PC-9 (cell line): ENCODE results near the gene MCC. TPM values are rescaled to one million over a fixed set of nuclear protein-coding genes. Genes with fewer than 3 reads are reported as not detected.

ENCODE experiments used
- BruUV-seq: library from RNA; stranded (reverse); fragments of 400-500 nt; replicated peaks from 2 replicates; lab custom pipeline; 2021; lab: Mats Ljungman, UMichigan
- CTCF ChIA-PET: fragments of 300-600 bp; sonication (Branson Sonifier 250); formaldehyde crosslinking; loops from one replicate; lab custom pipeline; 2022; ENCODE audit warnings: antibody characterized with exemption; lab: Charles Lee
- POLR2A ChIA-PET: fragments of 300-600 bp; sonication (Branson Sonifier 250); formaldehyde crosslinking; loops from one replicate; lab custom pipeline; 2022; ENCODE audit warnings: antibody characterized with exemption; ENCODE audit not compliant: unreplicated experiment; lab: Charles Lee
- DNase-seq, 2 experiments: peaks; one replicate each; pipeline versions ENCODE4 v3.0.0 to v3.0.0-alpha.2; 2015 to 2022; ENCODE audit warnings: mixed read lengths in 1 of 2
- H2AFZ ChIP-seq: fragments of 200-600 bp; sonication (generic); 2 replicates; pipeline ENCODE4 v1.8.1; 2017; ENCODE audit warnings: antibody characterized with exemption
- H3F3A ChIP-seq: fragments of 200-600 bp; sonication (generic); 2 replicates; pipeline ENCODE4 v1.8.1; 2017; ENCODE audit warnings: antibody characterized with exemption, mild to moderate bottlenecking, low read depth; ENCODE audit not compliant: insufficient read depth
- H3K27ac ChIP-seq: fragments of 200-600 bp; sonication (generic); 2 replicates; pipeline ENCODE4 v1.6.1; 2016; ENCODE audit warnings: mixed run types
- H3K27me3 ChIP-seq: fragments of 200-600 bp; sonication (generic); 2 replicates; pipeline ENCODE4 v1.6.1; 2016; ENCODE audit warnings: low read depth, mixed run types; ENCODE audit not compliant: insufficient read depth
- H3K36me3 ChIP-seq: fragments of 200-600 bp; sonication (generic); 2 replicates; pipeline ENCODE4 v1.6.1; 2016; ENCODE audit warnings: low read depth, mixed run types
- H3K4me1 ChIP-seq: fragments of 200-600 bp; sonication (generic); replicated peaks from 2 replicates; pipeline ENCODE4 v1.6.1; 2016; ENCODE audit warnings: mixed run types; ENCODE audit not compliant: insufficient read depth
- H3K4me2 ChIP-seq: fragments of 200-600 bp; sonication (generic); 2 replicates; pipeline ENCODE4 v1.6.1; 2017; ENCODE audit warnings: mixed run types
- H3K4me3 ChIP-seq: fragments of 200-600 bp; sonication (generic); 2 replicates; pipeline ENCODE4 v1.6.1; 2016; ENCODE audit warnings: mixed run types
- H3K79me2 ChIP-seq: fragments of 200-600 bp; sonication (generic); 2 replicates; pipeline ENCODE4 v1.6.1; 2017; ENCODE audit warnings: low read depth, mixed run types
- H3K9me2 ChIP-seq: fragments of 200-600 bp; sonication (generic); 2 replicates; pipeline ENCODE4 v1.8.1; 2017; ENCODE audit warnings: mild to moderate bottlenecking; ENCODE audit not compliant: insufficient read depth
- H3K9me3 ChIP-seq: fragments of 200-600 bp; sonication (generic); 2 replicates; pipeline ENCODE4 v1.8.1; 2016; ENCODE audit warnings: low read depth; ENCODE audit not compliant: insufficient read depth
- H4K20me1 ChIP-seq: fragments of 200-600 bp; sonication (generic); 2 replicates; pipeline ENCODE4 v1.8.1; 2017; ENCODE audit not compliant: insufficient read depth
- CTCF ChIP-seq: fragments of 200-600 bp; sonication (generic); conservative IDR thresholded peaks from 2 replicates; pipeline ENCODE4 v1.6.1; 2017; ENCODE audit warnings: mixed run types, antibody characterized with exemption, mild to moderate bottlenecking, moderate library complexity
- EZH2 ChIP-seq: fragments of 200-600 bp; sonication (generic); IDR thresholded peaks from 2 replicates; pipeline ENCODE4 v1.8.0; 2017; ENCODE audit warnings: antibody characterized with exemption, low read depth
- intact Hi-C: fragments of 100-400 bp; cut with micrococcal nuclease; formaldehyde crosslinking; loops from one replicate; pipeline ENCODE4 v1.10.0; 2022; ENCODE audit not compliant: unreplicated experiment
- total RNA-seq: library from RNA; stranded (reverse); gene quantifications from 2 replicates; pipeline ENCODE4 v1.2.3, GENCODE V29; 2021

The MCC gene
- total RNA-seq, 1 experiment from 2014 or later, result 2.5 TPM

DNA sequence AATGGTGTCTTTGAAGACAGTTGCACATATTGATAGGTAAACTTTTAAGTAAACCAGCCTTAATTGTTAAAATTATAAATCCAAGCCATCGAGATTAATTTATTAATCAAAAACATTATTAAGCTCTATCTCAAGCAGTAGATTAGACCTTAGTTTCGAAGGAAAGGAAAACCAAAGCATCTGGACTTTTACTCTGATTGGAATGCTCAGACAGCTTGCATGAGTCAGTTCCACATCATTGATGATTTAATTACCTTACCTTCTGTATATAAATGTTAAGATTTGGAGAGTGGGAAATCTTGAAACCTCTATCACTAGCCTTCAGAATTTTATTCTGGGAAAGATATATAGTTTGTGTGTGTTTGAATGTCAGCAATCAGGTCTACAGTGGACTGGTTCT is 487.8 kb downstream of the MCC start:
- H3K4me3 ChIP-seq, result no peak overlapping the region
- ChIA-PET POLR2A (no interaction called here), CTCF (no interaction called here)
- peaks cover 28% of the 10 kb centered on the region; the same call in 1 of the 2 replicates for H3K36me3 ChIP-seq
- peaks cover 35% of the 10 kb centered on the region for H3K79me2 ChIP-seq
- no peaks in the 10 kb centered on the region for H3K9me3 ChIP-seq
- peaks cover 9% of the 10 kb centered on the region; the same call in 1 of the 2 replicates for H3F3A ChIP-seq
- no peak overlapping the region for H3K4me2 ChIP-seq
- no peaks in the 10 kb centered on the region for H3K27me3 ChIP-seq
- no peak for DNase-seq
- intact Hi-C loops, result no loop called here
- no TSS peak for BruUV-seq
- peaks cover 21% of the 10 kb centered on the region for H4K20me1 ChIP-seq
- TF ChIP-seq CTCF, result no peak
- TF ChIP-seq EZH2, result no peak
- H3K9me2 ChIP-seq, result no peaks in the 10 kb centered on the region
- H3K27ac ChIP-seq, result no peak overlapping the region
- H3K4me1 ChIP-seq, result no peaks in the 10 kb centered on the region
- H2AFZ ChIP-seq, result no peak overlapping the region

GRCh38 chr5:112998296-112998695 is 490.0 kb downstream of the MCC start:
- H3K79me2 ChIP-seq, result peaks cover 31% of the 10 kb centered on the region
- no peaks in the 10 kb centered on the region for H3K9me2 ChIP-seq
- H3F3A ChIP-seq, result peaks cover 21% of the 10 kb centered on the region; the same call in 1 of the 2 replicates
- no peak overlapping the region for H3K4me2 ChIP-seq
- CTCF ChIA-PET, result interaction anchor here (0.6 kb wide), 1 partner anchor 11 kb away, joined by 3 read pairs; no protein-coding TSS in a partner anchor
- no peak overlapping the region for H2AFZ ChIP-seq
- intact Hi-C loops, result no loop called here
- no peaks in the 10 kb centered on the region for H3K9me3 ChIP-seq
- no peaks in the 10 kb centered on the region for H3K27me3 ChIP-seq
- H3K4me1 ChIP-seq, result no peaks in the 10 kb centered on the region
- DNase-seq, result no peak
- no TSS peak for BruUV-seq
- no peak for TF ChIP-seq CTCF
- H3K36me3 ChIP-seq, result peaks cover 20% of the 10 kb centered on the region; the same call in 1 of the 2 replicates
- H4K20me1 ChIP-seq, result peaks cover 21% of the 10 kb centered on the region
- no peak overlapping the region for H3K27ac ChIP-seq
- POLR2A ChIA-PET, result interaction anchor here (0.6 to 0.7 kb wide), 2 partner anchors 487 to 526 kb away, joined by 7 to 8 read pairs; no protein-coding TSS in a partner anchor
- H3K4me3 ChIP-seq, result no peak overlapping the region

DNA sequence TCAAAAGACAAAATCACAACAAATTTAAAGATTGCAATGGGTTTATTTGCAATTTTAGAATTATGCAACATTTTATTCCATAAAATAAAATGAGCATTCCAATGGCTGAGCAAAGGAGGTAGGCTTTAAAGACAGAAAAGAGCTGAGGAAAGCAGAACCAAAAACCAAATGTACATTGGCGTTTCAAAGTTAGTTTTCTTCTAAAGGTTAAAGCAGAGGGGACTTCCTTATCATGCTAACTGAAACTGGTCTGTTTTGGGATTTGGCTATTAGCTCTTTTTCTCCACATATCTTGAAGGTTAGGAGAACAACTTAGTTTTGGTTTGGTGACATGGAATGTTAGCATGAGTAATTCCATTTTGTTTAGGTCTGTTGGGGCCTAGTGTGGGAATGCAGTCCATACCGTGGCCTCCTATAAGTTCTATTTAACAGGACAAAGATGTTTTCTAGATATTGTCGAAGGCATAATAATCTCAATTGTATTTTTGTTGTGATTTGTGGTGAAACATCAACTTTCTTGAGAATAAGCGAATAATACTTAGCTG is 491.4 kb downstream of the MCC start:
- peaks cover 38% of the 10 kb centered on the region for H3K79me2 ChIP-seq
- DNase-seq, result no peak
- TF ChIP-seq CTCF (no peak), EZH2 (no peak)
- H4K20me1 ChIP-seq, result peaks cover 27% of the 10 kb centered on the region
- H3K36me3 ChIP-seq, result peaks cover 30% of the 10 kb centered on the region; the same call in 1 of the 2 replicates
- no peaks in the 10 kb centered on the region for H3K9me2 ChIP-seq
- intact Hi-C loops, result loop anchor here (1.0 to 2.0 kb wide), 4 partner anchors 42 to 609 kb away; partner anchors contain the start of gene YTHDC2
- BruUV-seq, result no TSS peak
- H3K4me2 ChIP-seq, result no peak overlapping the region
- no peak overlapping the region for H3K4me3 ChIP-seq
- H3K4me1 ChIP-seq, result no peaks in the 10 kb centered on the region
- H3F3A ChIP-seq, result peaks cover 18% of the 10 kb centered on the region
- H2AFZ ChIP-seq, result no peak overlapping the region
- H3K9me3 ChIP-seq, result no peaks in the 10 kb centered on the region
- ChIA-PET CTCF (interaction anchor here (0.9 kb wide), 1 partner anchor 608 kb away, joined by 4 read pairs; no protein-coding TSS in a partner anchor), POLR2A (no interaction called here)
- H3K27ac ChIP-seq, result no peak overlapping the region
- no peaks in the 10 kb centered on the region for H3K27me3 ChIP-seq
